Breast epithelium (tissue), 3 donors: ENCODE data around the gene ARHGEF26.

Experiments
- CTCF ChIP-seq, 3 donors: fragments of 450-650 bp; IDR thresholded peaks; one replicate each; pipeline ENCODE4 v1.5.1; 2016 to 2017; ENCODE audit warnings: antibody characterized with exemption in 3 of 3, mild to moderate bottlenecking in 3 of 3, moderate library complexity in 3 of 3
- POLR2AphosphoS5 ChIP-seq, 3 donors: sonication (generic); formaldehyde crosslinking; IDR thresholded peaks; one replicate each; pipeline ENCODE4 v1.6.1; 2017; ENCODE audit warnings: antibody characterized with exemption in 3 of 3

- TF ChIP-seq CTCF (IDR thresholded peaks at IDR 0.05) (no peak), POLR2AphosphoS5 (IDR thresholded peaks at IDR 0.05) (no peak)
Observed at GRCh38 chr3:154123906-154124305, 2.7 kb downstream of the ARHGEF26 start.
